ENCODE results near the gene NRG3.

The NRG3 gene

GRCh38 chr10:81882011-81882410 is 7.0 kb downstream of the NRG3 start:
- no peak overlapping the region for H3K27ac ChIP-seq
- TF ChIP-seq CTCF (conservative IDR thresholded peaks at IDR 0.05): no peak

DNA sequence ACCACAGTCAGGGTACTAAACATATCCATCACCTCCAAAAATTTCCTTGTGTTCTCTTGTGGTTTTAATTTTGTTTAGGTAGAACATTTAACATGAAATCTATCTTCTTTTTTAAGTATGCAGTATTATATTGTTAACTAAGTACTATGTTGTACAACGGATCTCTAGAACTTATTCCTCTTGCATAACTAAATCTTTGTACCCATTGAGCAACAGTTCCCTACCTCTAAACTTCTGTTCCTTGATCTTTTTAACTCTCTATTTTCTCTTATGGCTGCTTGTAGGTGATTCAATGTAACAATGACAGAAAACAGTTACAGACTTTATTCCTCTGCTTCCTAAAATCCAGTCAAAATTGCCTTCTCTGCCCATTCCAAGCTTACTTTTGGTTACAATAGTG is 9.9 kb downstream of the NRG3 start:
- H3K27ac ChIP-seq: no peak overlapping the region
- TF ChIP-seq CTCF (conservative IDR thresholded peaks at IDR 0.05): no peak

- no peak for TF ChIP-seq CTCF (conservative IDR thresholded peaks at IDR 0.05)
Observed at GRCh38 chr10:81885491-81885890, 10.5 kb downstream of the NRG3 start.

GRCh38 chr10:81886939-81887338 is 11.9 kb downstream of the NRG3 start:
- no peak for TF ChIP-seq CTCF (conservative IDR thresholded peaks at IDR 0.05)
- no peak overlapping the region for H3K27ac ChIP-seq

More at GRCh38 chr10:81885491-81885890, 10.5 kb downstream of the NRG3 start:
- H3K27ac ChIP-seq: no peak overlapping the region

DNA sequence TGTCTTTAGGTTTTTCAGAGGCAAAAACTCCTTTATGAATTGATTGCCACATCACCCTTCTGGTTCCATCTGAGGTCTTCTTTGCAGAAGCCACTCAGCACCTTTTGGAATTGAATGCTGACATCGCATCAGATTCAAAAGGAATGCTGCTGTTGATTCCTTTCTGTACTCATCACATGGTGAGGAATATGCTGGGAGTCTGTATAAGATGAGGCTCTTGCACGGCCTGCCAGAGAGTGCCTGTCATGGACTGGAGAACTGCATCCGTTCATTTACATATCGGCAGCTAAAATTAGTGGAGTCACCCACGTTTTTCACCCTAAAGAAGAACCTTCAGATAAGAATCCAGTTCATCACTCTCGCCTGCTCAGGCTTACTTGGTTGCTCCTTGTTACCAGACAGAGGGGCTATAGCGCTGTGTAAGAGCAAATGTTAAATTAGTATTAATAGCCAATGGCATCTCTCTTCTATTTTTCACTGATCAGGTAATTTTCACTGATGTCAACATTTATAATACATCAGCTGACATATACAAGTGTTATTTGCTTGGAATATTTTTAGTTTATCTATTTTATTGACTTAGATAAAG is 14.3 kb downstream of the NRG3 start:
- no peak for TF ChIP-seq CTCF (conservative IDR thresholded peaks at IDR 0.05)
- H3K27ac ChIP-seq: no peak overlapping the region

GRCh38 chr10:81894616-81895015 is 19.6 kb downstream of the NRG3 start:
- H3K27ac ChIP-seq: no peak overlapping the region
- TF ChIP-seq CTCF (conservative IDR thresholded peaks at IDR 0.05): no peak

- TF ChIP-seq CTCF (conservative IDR thresholded peaks at IDR 0.05): no peak
- H3K27ac ChIP-seq: no peak overlapping the region
Observed at GRCh38 chr10:81898518-81898917, 23.5 kb downstream of the NRG3 start.

Data from VCaP (cell line).